K562 (cell line): ENCODE measurements around the gene GCDH. TPM values are rescaled to one million over a fixed set of nuclear protein-coding genes. Genes with fewer than 3 reads are reported as not detected.

Experiments used
- ATF6 ChIP-seq: sonication (generic); formaldehyde crosslinking; IDR thresholded peaks from 2 replicates; pipeline ENCODE4 v1.4.0; 2020; ENCODE audit warnings: mild to moderate bottlenecking, missing genetic modification reagents
- EP400 ChIP-seq: fragments of 450-650 bp; IDR thresholded peaks from 2 replicates; pipeline ENCODE4 v1.6.1; 2017; ENCODE audit warnings: antibody characterized with exemption, mild to moderate bottlenecking, moderate library complexity
- GABPA ChIP-seq: fragments of 200-800 bp; sonication (Bioruptor generic); conservative IDR thresholded peaks from 2 replicates; pipeline ENCODE4 v1.6.1; 2016; ENCODE audit warnings: low read depth, missing genetic modification characterization, missing compliant biosample characterization
- GTF2A2 ChIP-seq: IDR thresholded peaks from 2 replicates; pipeline ENCODE4 v1.6.1; 2016; ENCODE audit warnings: mild to moderate bottlenecking, missing genetic modification characterization, missing compliant biosample characterization
- GTF2E2 ChIP-seq: fragments of 200-800 bp; sonication (Bioruptor generic); IDR thresholded peaks from 2 replicates; pipeline ENCODE4 v1.6.1; 2016; ENCODE audit warnings: missing genetic modification characterization, missing compliant biosample characterization
- IRF2 ChIP-seq: sonication (generic); formaldehyde crosslinking; IDR thresholded peaks from 2 replicates; pipeline ENCODE4 v1.8.1; 2022; ENCODE audit warnings: mild to moderate bottlenecking, missing genetic modification reagents
- LARP7 ChIP-seq: fragments of 450-650 bp; IDR thresholded peaks from 2 replicates; pipeline ENCODE4 v1.6.1; 2016
- MTA2 ChIP-seq: fragments of 450-650 bp; IDR thresholded peaks from 2 replicates; pipeline ENCODE4 v1.6.1; 2016; ENCODE audit warnings: low read depth
- MTF1 ChIP-seq: fragments of 250-450 bp; sonication (Bioruptor Pico); IDR thresholded peaks from 2 replicates; pipeline ENCODE4 v1.9.0; 2021; ENCODE audit warnings: moderate library complexity, mild to moderate bottlenecking, inconsistent platforms, borderline replicate concordance
- NONO ChIP-seq, 2 experiments: fragments of 200-400 bp in 1 of 2; fragments of 450-650 bp in 1 of 2; formaldehyde crosslinking in 1 of 2; IDR thresholded peaks; 2 replicates each; pipeline ENCODE4 v1.6.1; 2017; ENCODE audit warnings: low read depth in 2 of 2, mild to moderate bottlenecking in 2 of 2, moderate library complexity in 2 of 2, low read length in 1 of 2
- SMARCA5 ChIP-seq: fragments of 450-650 bp; IDR thresholded peaks from 2 replicates; pipeline ENCODE4 v1.6.1; 2016
- SMC3 ChIP-seq: conservative IDR thresholded peaks from 2 replicates; pipeline ENCODE4 v1.6.1; 2011; ENCODE audit warnings: low read depth, low read length, improper control_type of control experiment; ENCODE audit not compliant: insufficient read depth
- ZNF408 ChIP-seq: fragments of 250-450 bp; sonication (Bioruptor Pico); IDR thresholded peaks from 2 replicates; pipeline ENCODE4 v1.4.0; 2020; ENCODE audit warnings: low read depth, mild to moderate bottlenecking, moderate library complexity
- polyA plus RNA-seq, 8 experiments: library from polyadenylated mRNA; depleted of rRNA in 4 of 8; stranded (reverse) in 5 of 8; unstranded in 3 of 8; fragments of >200 nt; fragmentation: Nextera tagmentation in 2 of 8; fragmentation: Illumina TruSeq in 1 of 8; extraction: Ambion mirVana in 2 of 8; extraction: Trizol in 1 of 8; gene quantifications; 2 replicates each; pipeline versions ENCODE4 v1.2.1 to v1.2.3, GENCODE V29; 2011 to 2014; ENCODE audit warnings: inconsistent platforms in 1 of 8, missing spikeins in 1 of 8
- total RNA-seq, 7 experiments: library from RNA; depleted of rRNA in 6 of 7; stranded (reverse); fragments of >200 nt in 6 of 7; fragmentation: Illumina TruSeq in 2 of 7; extraction: Trizol in 2 of 7; gene quantifications; 2 replicates each; pipeline versions ENCODE4 v1.2.1 to v1.2.3, GENCODE V29; 2011 to 2021; ENCODE audit warnings: low replicate concordance in 1 of 7

GCDH gene
- total and polyA plus RNA-seq, 9 of the 15 experiments (the other 6 are each of a cell fraction or from before 2014, with no cell fraction given) = 2.9 to 50.8 (median 19.1) TPM

- TF ChIP-seq ZNF408 (CRISPR knock-in tag) (no peak), SMARCA5 (no peak), NONO (IDR thresholded peaks at IDR 0.05; ENCODE audit: low read depth in 2 of 2, low read length in 1 of 2) (peak in 1 of 2 experiments; percentile 46; a peak in 1 of 4 replicates), MTA2 (no peak; the same call in 1 of the 2 replicates), SMC3 (no peak; the same call in 1 of the 2 replicates), LARP7 (no peak), GTF2A2 (no peak), GABPA (peak; percentile 72), EP400 (peak; percentile 91), MTF1 (CRISPR knock-in tag) (no peak), IRF2 (CRISPR knock-in tag) (no peak), GTF2E2 (tag) (no peak; the same call in 1 of the 2 replicates), ATF6 (CRISPR knock-in tag) (peak; percentile 61)
Observed at GRCh38 chr19:12884926-12885748, 5.8 kb upstream of the GCDH start (continued).
